ENCODE measurements around the gene RNU7-1. TPM values are rescaled to one million over a fixed set of nuclear protein-coding genes. Genes with fewer than 3 reads are reported as not detected.

Gene RNU7-1
- total RNA-seq, 1 donor from 2014 or later, result not detected

DNA sequence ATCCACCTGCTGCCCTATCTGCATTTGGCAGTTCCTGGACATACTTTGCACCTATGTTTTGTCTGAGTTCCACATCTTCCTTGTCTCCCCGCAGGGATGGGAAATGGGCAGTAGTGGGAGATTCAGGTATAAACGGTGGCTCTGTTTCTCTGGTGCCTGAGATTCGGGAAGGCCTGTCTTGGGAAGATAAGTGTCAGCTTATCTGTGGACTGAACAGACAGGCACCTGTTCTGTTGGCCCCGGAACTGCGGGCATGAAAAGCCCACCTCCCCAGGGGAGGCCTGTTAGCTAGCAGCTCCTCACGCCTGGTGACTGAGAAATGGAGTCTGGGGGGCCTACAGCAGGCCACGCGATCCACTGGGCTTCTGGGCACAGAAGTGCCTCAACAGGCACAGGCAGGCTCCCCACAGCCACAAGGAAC lies 21.0 kb downstream of the RNU7-1 start:
- no peak for DNase-seq (ENCODE audit: low spot score)

- peak; percentile 88 for DNase-seq (ENCODE audit: low spot score)
Observed at GRCh38 chr12:6965026-6965661, 21.5 kb downstream of the RNU7-1 start.

GRCh38 chr12:6965714-6966113 lies 22.1 kb downstream of the RNU7-1 start:
- DNase-seq (ENCODE audit: low spot score), result no peak

- no peak for DNase-seq (ENCODE audit: low spot score)
Observed at GRCh38 chr12:6966351-6966750, 22.7 kb downstream of the RNU7-1 start.

GRCh38 chr12:6967651-6968100 lies 24.1 kb downstream of the RNU7-1 start:
- DNase-seq (ENCODE audit: low spot score), result no peak

DNA sequence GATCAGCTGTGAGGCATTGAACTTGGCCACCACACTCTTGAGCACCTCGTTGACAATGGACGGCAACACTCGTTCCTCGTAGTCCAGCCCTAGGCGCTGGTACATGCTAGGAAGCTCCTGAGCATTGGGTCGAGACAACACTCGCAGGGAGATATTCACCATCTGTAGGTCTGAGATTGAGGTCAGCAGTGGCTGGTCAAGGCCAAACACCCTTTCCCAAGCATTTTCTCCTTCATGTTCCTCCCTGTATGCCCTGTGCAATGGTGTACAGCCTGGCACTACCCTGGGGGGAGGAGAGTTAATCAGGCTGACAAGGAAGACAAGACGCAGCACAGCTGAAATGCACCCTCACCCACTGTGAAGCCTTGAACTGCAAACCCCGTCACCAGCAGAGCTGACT lies 24.8 kb downstream of the RNU7-1 start:
- no peak for DNase-seq (ENCODE audit: low spot score)

DNA sequence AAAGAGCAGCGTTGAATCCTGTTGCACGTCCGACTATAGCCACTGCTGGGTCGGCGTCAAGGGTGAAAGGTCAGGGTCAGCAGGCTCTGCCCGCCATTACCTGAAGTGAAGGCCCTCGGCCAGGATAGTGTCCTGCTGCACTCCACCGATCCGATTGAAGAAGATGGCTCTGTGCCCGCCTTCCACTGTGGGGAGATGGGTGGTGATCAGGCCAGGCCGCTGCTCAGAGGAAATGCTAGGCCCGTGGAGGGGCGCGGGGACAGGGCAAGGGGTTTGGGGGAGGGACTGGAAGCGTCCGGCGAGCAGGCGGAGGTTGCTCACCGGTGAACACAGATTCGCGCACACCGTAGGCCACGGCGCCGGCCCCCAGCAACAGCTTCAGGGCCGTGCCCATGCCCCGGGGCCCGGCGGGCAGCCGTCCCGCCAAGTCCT lies 26.5 kb downstream of the RNU7-1 start:
- DNase-seq (ENCODE audit: low spot score), result no peak

GRCh38 chr12:6974180-6974579 lies 30.6 kb downstream of the RNU7-1 start:
- no peak for DNase-seq (ENCODE audit: low spot score)

- no peak for DNase-seq (ENCODE audit: low spot score)
Observed at GRCh38 chr12:6975297-6976032, 31.8 kb downstream of the RNU7-1 start.

- DNase-seq (ENCODE audit: low spot score), result no peak
Observed at GRCh38 chr12:6977653-6978052, 34.0 kb downstream of the RNU7-1 start.

GRCh38 chr12:6978188-6978587 lies 34.6 kb downstream of the RNU7-1 start:
- no peak for DNase-seq (ENCODE audit: low spot score)

DNA sequence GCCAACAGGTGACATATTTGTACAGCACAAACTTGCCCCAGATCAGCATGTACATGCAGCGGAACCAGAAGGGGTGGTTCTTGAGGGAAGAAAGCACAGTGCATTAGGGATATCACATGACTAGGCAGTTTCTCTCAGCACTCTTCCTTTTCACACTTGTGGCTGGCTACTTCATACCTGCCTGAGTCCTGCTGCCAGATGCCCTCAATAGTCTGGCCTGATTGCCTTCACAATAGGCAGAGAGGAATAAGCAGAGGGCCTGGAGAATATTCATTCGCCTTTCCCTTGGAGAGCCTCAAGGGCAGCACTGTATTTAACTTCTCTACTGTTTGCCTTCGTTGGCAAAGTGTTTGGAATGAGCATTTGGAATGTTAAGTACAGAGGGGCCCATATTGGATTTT lies 35.0 kb downstream of the RNU7-1 start:
- DNase-seq (ENCODE audit: low spot score), result no peak

DNA sequence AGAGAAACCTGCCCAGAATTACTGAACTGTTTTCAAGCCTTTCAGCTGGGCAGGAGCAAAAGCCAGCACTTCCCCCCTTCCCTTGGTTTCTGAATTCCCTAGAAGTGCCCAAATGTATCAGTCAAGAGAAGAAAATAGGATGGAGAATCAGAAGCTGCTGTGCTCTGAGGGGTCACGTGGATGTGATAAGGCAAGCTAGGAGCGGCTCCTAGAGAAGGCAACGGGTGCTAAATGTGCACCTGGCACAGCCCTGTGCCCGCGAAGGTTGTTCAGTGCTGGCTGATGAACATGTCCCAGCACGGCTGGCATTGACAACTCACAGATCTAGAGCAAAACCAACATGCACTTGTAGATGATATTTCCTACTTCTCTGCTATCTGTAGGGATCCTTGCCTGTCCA lies 35.4 kb downstream of the RNU7-1 start:
- DNase-seq (ENCODE audit: low spot score), result no peak

GRCh38 chr12:6979453-6979852 lies 35.8 kb downstream of the RNU7-1 start:
- no peak for DNase-seq (ENCODE audit: low spot score)

GRCh38 chr12:6980075-6980474 lies 36.5 kb downstream of the RNU7-1 start:
- DNase-seq (ENCODE audit: low spot score), result no peak

DNA sequence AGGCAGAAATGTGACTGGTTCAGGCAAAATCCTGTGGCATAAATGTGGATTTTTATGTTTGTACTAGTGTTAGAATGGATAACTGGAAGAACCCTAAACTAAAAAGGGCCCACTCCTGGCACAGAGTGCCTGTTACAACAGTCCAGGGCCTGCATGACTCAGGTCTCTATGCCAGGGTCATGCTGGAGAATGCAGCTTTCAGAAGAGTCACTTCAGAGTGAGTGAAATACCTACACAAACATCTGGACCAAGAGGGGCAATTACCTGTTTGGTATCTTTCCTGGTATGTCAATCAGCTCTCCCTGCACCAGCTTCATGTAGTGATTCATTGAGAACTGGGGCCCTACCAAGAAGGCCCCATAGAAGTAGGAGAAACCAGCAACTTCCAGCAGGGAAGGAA lies 37.1 kb downstream of the RNU7-1 start:
- DNase-seq (ENCODE audit: low spot score), result no peak

DNA sequence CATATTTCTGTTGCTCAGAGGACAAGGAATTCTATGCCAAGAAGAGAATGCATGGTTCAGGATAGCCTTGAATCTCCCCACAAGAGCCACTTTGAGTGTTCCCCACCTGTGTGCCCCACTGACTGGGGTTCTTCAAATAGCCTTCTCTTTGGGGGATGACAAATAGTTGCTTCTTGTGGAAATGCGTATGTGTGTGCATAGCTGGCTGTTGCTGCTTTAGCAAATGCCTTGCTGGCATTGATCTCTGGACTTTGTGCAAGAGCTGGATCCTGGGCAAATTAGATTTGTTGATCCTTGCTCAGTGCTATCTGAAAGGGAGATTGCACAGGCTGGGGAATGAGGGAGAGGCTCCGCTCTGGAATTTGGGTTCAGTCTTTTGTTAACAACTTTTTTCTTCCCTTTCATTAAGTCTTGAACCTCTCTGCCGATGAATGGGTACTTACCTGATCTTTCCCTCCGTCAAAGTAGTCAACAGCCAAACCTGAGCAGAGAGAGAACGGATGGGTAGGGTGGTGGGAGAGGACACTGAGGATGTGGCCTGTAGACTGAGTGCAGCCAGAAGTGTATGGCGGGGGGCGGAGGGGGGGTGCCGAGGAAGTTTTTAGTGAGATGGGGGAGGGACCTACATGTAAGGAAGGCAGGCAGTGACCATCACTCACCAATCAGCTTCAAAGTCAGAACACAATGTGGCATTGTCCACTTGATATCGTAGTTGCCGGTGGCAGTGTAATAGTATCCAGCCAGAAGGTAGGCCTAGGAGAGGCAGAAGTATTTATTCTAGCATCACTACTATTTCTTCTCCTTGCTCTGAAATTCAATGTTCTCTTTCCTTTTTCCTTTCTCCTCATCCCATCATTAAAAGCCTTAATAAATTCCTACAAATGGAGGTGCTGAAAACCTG lies 37.8 kb downstream of the RNU7-1 start:
- no peak for DNase-seq (ENCODE audit: low spot score)

DNA sequence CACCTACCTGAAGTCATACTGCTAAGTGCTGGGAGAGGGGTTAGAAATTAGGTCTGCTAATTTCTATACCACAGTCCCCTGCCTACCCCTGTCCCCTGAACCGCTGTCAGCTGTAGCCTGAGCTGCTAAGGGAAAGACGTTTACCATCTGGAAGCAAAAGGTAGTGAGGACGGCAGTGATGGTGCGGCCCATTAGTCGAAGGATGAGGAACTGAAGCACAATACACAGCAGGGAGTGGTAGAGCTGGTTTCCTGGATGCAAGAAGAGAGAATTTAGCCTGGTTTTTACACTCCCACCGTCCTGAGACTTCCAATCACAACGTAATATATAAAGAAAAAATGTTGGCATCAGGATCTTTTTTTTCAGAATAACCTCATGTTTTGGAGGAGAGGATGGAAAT lies 38.9 kb downstream of the RNU7-1 start:
- no peak for DNase-seq (ENCODE audit: low spot score)

- DNase-seq (ENCODE audit: low spot score), result peak; percentile 67
Observed at GRCh38 chr12:6987956-6988553, 44.4 kb downstream of the RNU7-1 start.

Data from umbilical cord (tissue), 2 donors.